Osteoblast (primary cell): ENCODE results near the gene XYLT1. TPM values are rescaled to one million over a fixed set of nuclear protein-coding genes. Genes with fewer than 3 reads are reported as not detected.

Experiments
- DNase-seq: peaks from one replicate; pipeline ENCODE4 v3.0.0; 2011; ENCODE audit warnings: low spot score, mixed read lengths; ENCODE audit not compliant: insufficient read length; ENCODE audit errors: missing footprints
- H2AFZ ChIP-seq: 2 replicates; pipeline ENCODE4 v1.6.0; 2011; ENCODE audit warnings: mild to moderate bottlenecking, low read length
- H3K27ac ChIP-seq: 2 replicates; pipeline ENCODE4 v1.5.1; 2011; ENCODE audit warnings: mild to moderate bottlenecking, low read depth, low read length, moderate library complexity
- H3K27me3 ChIP-seq: 2 replicates; pipeline ENCODE4 v1.6.0; 2012; ENCODE audit warnings: mild to moderate bottlenecking, control low read depth, inconsistent platforms, low read length, moderate library complexity; ENCODE audit not compliant: insufficient read depth
- H3K36me3 ChIP-seq: 2 replicates; pipeline ENCODE4 v1.5.1; 2011; ENCODE audit warnings: mild to moderate bottlenecking, low read length, control low read depth, moderate library complexity; ENCODE audit not compliant: insufficient read depth
- H3K4me1 ChIP-seq: 2 replicates; pipeline ENCODE4 v1.5.1; 2011; ENCODE audit warnings: mild to moderate bottlenecking, low read length, control low read depth, moderate library complexity; ENCODE audit not compliant: insufficient read depth
- H3K4me2 ChIP-seq: 2 replicates; pipeline ENCODE4 v1.6.0; 2011; ENCODE audit warnings: mild to moderate bottlenecking, low read length; ENCODE audit not compliant: insufficient read depth
- H3K4me3 ChIP-seq: fragments of 200-600 bp; sonication (generic); 3 replicates; pipeline ENCODE4 v1.5.1; 2012; ENCODE audit warnings: mild to moderate bottlenecking, low read length, inconsistent platforms; ENCODE audit not compliant: insufficient read depth
- H3K79me2 ChIP-seq: 2 replicates; pipeline ENCODE4 v1.6.0; 2012; ENCODE audit warnings: mild to moderate bottlenecking, low read length, control low read depth, inconsistent platforms; ENCODE audit not compliant: insufficient read depth
- H3K9me3 ChIP-seq: 2 replicates; pipeline ENCODE4 v1.5.1; 2011; ENCODE audit warnings: low read depth, low read length, control low read depth
- H4K20me1 ChIP-seq: 2 replicates; pipeline ENCODE4 v1.6.0; 2012; ENCODE audit warnings: mild to moderate bottlenecking, low read length, control low read depth; ENCODE audit not compliant: insufficient read depth
- CTCF ChIP-seq: IDR thresholded peaks from 2 replicates; pipeline ENCODE4 v1.5.1; 2011; ENCODE audit warnings: mild to moderate bottlenecking, low read depth, low read length, moderate library complexity; ENCODE audit errors: extremely low read depth
- total RNA-seq: library from RNA; depleted of rRNA; stranded (reverse); fragments of >200 nt; gene quantifications from 2 replicates; pipeline ENCODE4 v1.2.3, GENCODE V29; 2012

The XYLT1 gene
- total RNA-seq, 1 donor: 43.4 TPM

- H3K4me3 ChIP-seq: no peak overlapping the region
- H3K27me3 ChIP-seq: no peaks in the 10 kb centered on the region
- H3K4me2 ChIP-seq: no peak overlapping the region
- H3K79me2 ChIP-seq: no peaks in the 10 kb centered on the region
- H3K27ac ChIP-seq: no peak overlapping the region
- DNase-seq: no peak
- no peak for TF ChIP-seq CTCF
- H2AFZ ChIP-seq: no peak overlapping the region
- H3K4me1 ChIP-seq: peaks cover 12% of the 10 kb centered on the region
- H3K36me3 ChIP-seq: no peaks in the 10 kb centered on the region
- H4K20me1 ChIP-seq: peaks cover 3% of the 10 kb centered on the region
- no peaks in the 10 kb centered on the region for H3K9me3 ChIP-seq
Measured at GRCh38 chr16:17171250-17172143, 299.3 kb downstream of the XYLT1 start.

GRCh38 chr16:17170435-17170834 is 300.3 kb downstream of the XYLT1 start:
- TF ChIP-seq CTCF: no peak
- no peaks in the 10 kb centered on the region for H3K79me2 ChIP-seq

GRCh38 chr16:17168181-17168580 is 302.6 kb downstream of the XYLT1 start:
- no peaks in the 10 kb centered on the region for H3K27me3 ChIP-seq
- H3K4me3 ChIP-seq: no peak overlapping the region
- no peaks in the 10 kb centered on the region for H3K36me3 ChIP-seq
- no peaks in the 10 kb centered on the region for H4K20me1 ChIP-seq
- no peak overlapping the region for H3K4me2 ChIP-seq
- DNase-seq: no peak
- TF ChIP-seq CTCF: no peak
- no peak overlapping the region for H2AFZ ChIP-seq
- H3K4me1 ChIP-seq: peaks cover 5% of the 10 kb centered on the region
- no peak overlapping the region for H3K27ac ChIP-seq
- no peaks in the 10 kb centered on the region for H3K9me3 ChIP-seq
- H3K79me2 ChIP-seq: no peaks in the 10 kb centered on the region

More at GRCh38 chr16:17170435-17170834, 300.3 kb downstream of the XYLT1 start:
- Histone ChIP-seq H3K27ac (no peak overlapping the region), H3K9me3 (no peaks in the 10 kb centered on the region), H2AFZ (no peak overlapping the region), H3K4me3 (no peak overlapping the region), H3K27me3 (no peaks in the 10 kb centered on the region), H4K20me1 (peaks cover 3% of the 10 kb centered on the region), H3K4me1 (peaks cover 12% of the 10 kb centered on the region), H3K4me2 (no peak overlapping the region), H3K36me3 (no peaks in the 10 kb centered on the region)
- DNase-seq: no peak

- Histone ChIP-seq H3K36me3 (no peaks in the 10 kb centered on the region), H3K4me1 (no peaks in the 10 kb centered on the region), H2AFZ (no peak overlapping the region), H3K9me3 (no peaks in the 10 kb centered on the region), H3K4me2 (no peak overlapping the region), H3K27ac (no peak overlapping the region), H3K27me3 (no peaks in the 10 kb centered on the region), H3K4me3 (no peak overlapping the region), H4K20me1 (no peaks in the 10 kb centered on the region), H3K79me2 (no peaks in the 10 kb centered on the region)
- no peak for DNase-seq
- TF ChIP-seq CTCF: no peak
Measured at GRCh38 chr16:17166095-17166494, 304.7 kb downstream of the XYLT1 start.
